ENCODE results near the gene MACROH2A2. TPM values are rescaled to one million over a fixed set of nuclear protein-coding genes. Genes with fewer than 3 reads are reported as not detected.

MACROH2A2 gene
- total and polyA plus RNA-seq, 8 donors, result 8.1 to 78.7 (median 71.3) TPM

- peak in 2 of 4 donors; percentile 54 to 73 for DNase-seq
These were observed 4.5 kb upstream of the MACROH2A2 start for GRCh38 chr10:70048030-70048723.

GRCh38 chr10:70051848-70052247 is 798 bp upstream of the MACROH2A2 start:
- no peak overlapping the region for H3K4me3 ChIP-seq
- peaks cover 13 to 49% of the 10 kb centered on the region in 2 donors for H3K27me3 ChIP-seq
- intact Hi-C loops (cut with DNase I), result no loop called here
- H3K36me3 ChIP-seq, result no peaks in the 10 kb centered on the region
- H3K27ac ChIP-seq, result no peak overlapping the region
- peaks cover 0 to 22% of the 10 kb centered on the region in 2 donors for H3K4me1 ChIP-seq
- no peak for DNase-seq
- TF ChIP-seq CTCF (IDR thresholded peaks at IDR 0.05), result no peak
- ATAC-seq, result no peak
- no peaks in the 10 kb centered on the region for H3K9me3 ChIP-seq

More at GRCh38 chr10:70048030-70048723, 4.5 kb upstream of the MACROH2A2 start:
- H3K4me1 ChIP-seq, result peaks cover 0 to 13% of the 10 kb centered on the region in 2 donors
- H3K4me3 ChIP-seq, result no peak overlapping the region
- no peak for TF ChIP-seq CTCF (IDR thresholded peaks at IDR 0.05)
- ATAC-seq, result no peak
- H3K27ac ChIP-seq, result no peak overlapping the region
- H3K36me3 ChIP-seq, result no peaks in the 10 kb centered on the region
- intact Hi-C loops (cut with DNase I), result no loop called here
- no peaks in the 10 kb centered on the region for H3K9me3 ChIP-seq
- H3K27me3 ChIP-seq, result peaks cover 13 to 31% of the 10 kb centered on the region in 2 donors

- peak; percentile 66 for ATAC-seq
- Histone ChIP-seq H3K27ac (peak overlapping the region in 1 of 2 donors; percentile 42), H3K27me3 (peaks cover 13 to 49% of the 10 kb centered on the region in 2 donors), H3K4me3 (peak overlapping the region; percentile 61 to 66), H3K9me3 (no peaks in the 10 kb centered on the region), H3K4me1 (peaks cover 0 to 22% of the 10 kb centered on the region in 2 donors), H3K36me3 (no peaks in the 10 kb centered on the region)
- no peak for TF ChIP-seq CTCF (IDR thresholded peaks at IDR 0.05)
- peak in 1 of 4 donors; percentile 81 for DNase-seq
- intact Hi-C loops (cut with DNase I), result no loop called here
These were observed 683 bp downstream of the MACROH2A2 start for GRCh38 chr10:70053218-70053840.

GRCh38 chr10:70053841-70054288 is 1.2 kb downstream of the MACROH2A2 start:
- Histone ChIP-seq H3K27me3 (peaks cover 13 to 49% of the 10 kb centered on the region in 2 donors), H3K4me1 (peaks cover 0 to 22% of the 10 kb centered on the region in 2 donors), H3K4me3 (peak overlapping the region; percentile 61 to 66), H3K9me3 (no peaks in the 10 kb centered on the region), H3K27ac (no peak overlapping the region), H3K36me3 (no peaks in the 10 kb centered on the region)
- TF ChIP-seq CTCF (IDR thresholded peaks at IDR 0.05), result peak in 1 of 2 donors; percentile 9
- intact Hi-C loops (cut with DNase I), result no loop called here
- ATAC-seq (peak; percentile 43), DNase-seq (peak in 2 of 4 donors; percentile 41 to 73)

- no peak overlapping the region for H3K4me3 ChIP-seq
- DNase-seq (no peak), ATAC-seq (no peak)
- no peak overlapping the region for H3K27ac ChIP-seq
- TF ChIP-seq CTCF (IDR thresholded peaks at IDR 0.05), result no peak
- H3K36me3 ChIP-seq, result no peaks in the 10 kb centered on the region
- intact Hi-C loops (cut with DNase I), result no loop called here
- H3K9me3 ChIP-seq, result no peaks in the 10 kb centered on the region
- H3K4me1 ChIP-seq, result peaks cover 0 to 22% of the 10 kb centered on the region in 2 donors
- peaks cover 13 to 49% of the 10 kb centered on the region in 2 donors for H3K27me3 ChIP-seq
These were observed 2.3 kb downstream of the MACROH2A2 start for GRCh38 chr10:70054902-70055301.
